Testis (tissue), 2 donors: ENCODE data around the gene CCR2.

Experiments
- POLR2A ChIP-seq: fragments of 450-650 bp; IDR thresholded peaks from one replicate; pipeline ENCODE4 v1.6.1; 2017; ENCODE audit warnings: antibody characterized with exemption, mild to moderate bottlenecking, moderate library complexity
- TF ChIP-seq, protein P1 (sequence below), 3 experiments: fragments of 450-650 bp in 2 of 3; fragments of 200-600 bp in 1 of 3; sonication (generic) in 1 of 3; IDR thresholded peaks; one replicate each; pipeline ENCODE4 v1.5.1; 2016 to 2019; ENCODE audit warnings: antibody characterized with exemption in 3 of 3, mild to moderate bottlenecking in 2 of 3, moderate library complexity in 1 of 3

DNA sequence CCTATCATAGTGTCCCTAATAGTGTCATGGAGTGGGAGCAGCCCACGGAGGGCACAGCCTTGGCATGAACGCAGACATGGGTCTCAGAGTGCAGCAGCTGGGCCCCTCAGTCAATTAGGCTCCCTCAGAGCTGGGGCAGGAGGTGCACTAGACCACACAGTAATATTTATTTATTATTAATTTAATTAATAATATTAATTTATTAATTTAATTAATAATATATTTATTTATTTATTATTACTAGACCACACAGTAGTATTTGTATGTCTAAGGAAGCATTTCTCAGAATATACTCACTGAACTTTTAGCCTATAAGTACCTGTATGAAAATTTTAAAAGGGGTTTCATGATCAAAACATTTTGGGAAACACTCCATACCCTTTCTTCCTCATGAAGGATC lies 47.7 kb downstream of the CCR2 start:
- TF ChIP-seq, protein P1, sequence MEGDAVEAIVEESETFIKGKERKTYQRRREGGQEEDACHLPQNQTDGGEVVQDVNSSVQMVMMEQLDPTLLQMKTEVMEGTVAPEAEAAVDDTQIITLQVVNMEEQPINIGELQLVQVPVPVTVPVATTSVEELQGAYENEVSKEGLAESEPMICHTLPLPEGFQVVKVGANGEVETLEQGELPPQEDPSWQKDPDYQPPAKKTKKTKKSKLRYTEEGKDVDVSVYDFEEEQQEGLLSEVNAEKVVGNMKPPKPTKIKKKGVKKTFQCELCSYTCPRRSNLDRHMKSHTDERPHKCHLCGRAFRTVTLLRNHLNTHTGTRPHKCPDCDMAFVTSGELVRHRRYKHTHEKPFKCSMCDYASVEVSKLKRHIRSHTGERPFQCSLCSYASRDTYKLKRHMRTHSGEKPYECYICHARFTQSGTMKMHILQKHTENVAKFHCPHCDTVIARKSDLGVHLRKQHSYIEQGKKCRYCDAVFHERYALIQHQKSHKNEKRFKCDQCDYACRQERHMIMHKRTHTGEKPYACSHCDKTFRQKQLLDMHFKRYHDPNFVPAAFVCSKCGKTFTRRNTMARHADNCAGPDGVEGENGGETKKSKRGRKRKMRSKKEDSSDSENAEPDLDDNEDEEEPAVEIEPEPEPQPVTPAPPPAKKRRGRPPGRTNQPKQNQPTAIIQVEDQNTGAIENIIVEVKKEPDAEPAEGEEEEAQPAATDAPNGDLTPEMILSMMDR (IDR thresholded peaks at IDR 0.05): no peak
- TF ChIP-seq POLR2A: no peak
